ENCODE measurements around the gene NMNAT1. TPM values are rescaled to one million over a fixed set of nuclear protein-coding genes. Genes with fewer than 3 reads are reported as not detected.
"Not testable (repeated sequence)": the region's sequence is repeated elsewhere in the genome, so short reads cannot be mapped to it uniquely, and the experiment has no call there.

Gene NMNAT1
- total RNA-seq, 4 donors from 2014 or later = 4.7 to 6.5 (median 5.6) TPM

GRCh38 chr1:9910423-9911178, 32.7 kb upstream of the NMNAT1 start:
- DNase-seq (ENCODE audit: low spot score) = peak; percentile 99
- ATAC-seq (ENCODE audit: low FRiP score) = peak; percentile 99
- TF ChIP-seq CTCF (IDR thresholded peaks at IDR 0.05) = no peak

- ATAC-seq (ENCODE audit: low FRiP score) (no peak), DNase-seq (ENCODE audit: low spot score) (no peak)
- no peak for TF ChIP-seq CTCF (IDR thresholded peaks at IDR 0.05)
Observed at GRCh38 chr1:9912264-9912936, 30.9 kb upstream of the NMNAT1 start.

GRCh38 chr1:9914610-9914937, 28.7 kb upstream of the NMNAT1 start:
- TF ChIP-seq CTCF (IDR thresholded peaks at IDR 0.05) = no peak
- no peak for DNase-seq (ENCODE audit: low spot score)

GRCh38 chr1:9916452-9916851, 26.8 kb upstream of the NMNAT1 start:
- no peak for TF ChIP-seq CTCF (IDR thresholded peaks at IDR 0.05)
- ATAC-seq (ENCODE audit: low FRiP score) (no peak), DNase-seq (ENCODE audit: low spot score) (no peak)

More at GRCh38 chr1:9914610-9914937, 28.7 kb upstream of the NMNAT1 start:
- no peak for ATAC-seq (ENCODE audit: low FRiP score)

- not testable (repeated sequence) for ATAC-seq (ENCODE audit: low FRiP score); DNase-seq (ENCODE audit: low spot score)
Observed at GRCh38 chr1:9917495-9917894, 25.8 kb upstream of the NMNAT1 start.

GRCh38 chr1:9917901-9918300, 25.4 kb upstream of the NMNAT1 start:
- TF ChIP-seq CTCF (IDR thresholded peaks at IDR 0.05) = no peak
- ATAC-seq (ENCODE audit: low FRiP score) (no peak), DNase-seq (ENCODE audit: low spot score) (no peak)

GRCh38 chr1:9920606-9921005, 22.7 kb upstream of the NMNAT1 start:
- no peak for TF ChIP-seq CTCF (IDR thresholded peaks at IDR 0.05)
- DNase-seq (ENCODE audit: low spot score) (no peak), ATAC-seq (ENCODE audit: low FRiP score) (no peak)

Data from omental fat pad (tissue), 4 donors.